Left forelimb (tissue), 1 donor: Measurements from ENCODE around the gene PTPRN2.

Experiments used
- DNase-seq: peaks from one replicate; pipeline ENCODE4 v3.0.0-alpha.2; 2018; ENCODE audit warnings: low spot score

Gene PTPRN2

GRCh38 chr7:157865351-157866165 lies 722.1 kb downstream of the PTPRN2 start:
- DNase-seq: no peak

DNA sequence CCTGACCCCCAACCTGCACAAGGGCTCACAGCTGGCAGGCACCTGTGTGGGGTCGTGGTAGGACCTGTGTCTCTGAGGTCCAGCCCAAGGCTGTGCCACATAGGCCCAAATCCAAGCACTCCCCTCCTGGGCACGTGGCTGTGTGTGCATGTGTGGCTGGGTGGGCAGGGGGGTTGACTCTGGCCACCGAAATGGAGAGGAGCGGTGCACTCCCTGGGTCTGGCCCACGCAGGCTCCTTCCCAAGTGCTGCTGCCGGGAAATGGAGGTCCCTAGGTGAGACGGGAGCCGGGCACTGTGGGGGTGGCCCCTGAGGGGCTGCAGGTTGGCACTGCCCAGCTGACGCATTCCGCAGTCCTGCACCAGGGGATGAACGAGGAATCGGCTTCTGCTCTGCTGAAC lies 722.7 kb downstream of the PTPRN2 start:
- no peak for DNase-seq

- no peak for DNase-seq
Measured at GRCh38 chr7:157863906-157864810, 723.5 kb downstream of the PTPRN2 start.

- no peak for DNase-seq
Measured at GRCh38 chr7:157863176-157863575, 724.4 kb downstream of the PTPRN2 start.

GRCh38 chr7:157862731-157863130 lies 724.9 kb downstream of the PTPRN2 start:
- no peak for DNase-seq

DNA sequence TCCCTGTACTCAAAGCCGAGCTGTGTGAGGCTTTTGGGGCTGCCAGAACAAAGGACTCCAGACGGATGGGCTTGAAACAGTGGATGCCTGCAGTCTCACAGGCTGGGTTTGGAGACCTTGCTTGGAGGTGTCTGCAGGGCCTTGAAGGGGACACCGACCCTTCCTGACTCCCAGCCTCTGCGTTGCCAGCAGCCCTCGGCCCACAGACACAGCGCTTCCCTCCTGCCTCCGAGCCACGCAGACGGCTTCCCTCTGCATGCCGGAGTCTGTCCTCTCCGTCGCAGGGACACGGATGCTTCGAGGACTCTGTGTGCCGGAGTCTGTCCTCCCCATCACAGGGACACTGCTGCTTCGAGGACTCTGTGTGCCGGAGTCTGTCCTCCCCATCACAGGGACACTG lies 726.1 kb downstream of the PTPRN2 start:
- no peak for DNase-seq

DNA sequence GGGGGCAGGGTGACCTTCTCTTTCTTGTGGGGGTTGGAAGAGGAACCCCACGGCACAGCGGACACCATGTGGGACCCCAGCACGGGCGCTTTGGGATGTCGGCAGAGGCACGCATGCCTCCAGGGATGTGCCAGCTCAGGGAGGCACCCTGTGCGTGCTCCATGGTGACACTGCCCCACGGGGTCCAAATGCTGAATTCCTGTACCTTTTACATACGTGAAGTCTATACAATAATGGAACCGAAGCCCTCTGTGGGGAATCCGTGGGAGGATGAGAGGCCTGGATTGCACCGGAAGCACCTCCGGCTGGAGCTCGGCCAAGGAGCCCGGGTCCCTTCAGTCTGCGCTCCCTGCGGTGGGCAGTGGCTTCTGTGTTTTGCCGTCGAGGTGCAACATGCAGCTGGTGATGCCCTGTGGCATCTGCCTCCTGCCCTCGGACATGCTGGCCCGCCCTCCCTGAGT lies 726.6 kb downstream of the PTPRN2 start:
- no peak for DNase-seq

DNA sequence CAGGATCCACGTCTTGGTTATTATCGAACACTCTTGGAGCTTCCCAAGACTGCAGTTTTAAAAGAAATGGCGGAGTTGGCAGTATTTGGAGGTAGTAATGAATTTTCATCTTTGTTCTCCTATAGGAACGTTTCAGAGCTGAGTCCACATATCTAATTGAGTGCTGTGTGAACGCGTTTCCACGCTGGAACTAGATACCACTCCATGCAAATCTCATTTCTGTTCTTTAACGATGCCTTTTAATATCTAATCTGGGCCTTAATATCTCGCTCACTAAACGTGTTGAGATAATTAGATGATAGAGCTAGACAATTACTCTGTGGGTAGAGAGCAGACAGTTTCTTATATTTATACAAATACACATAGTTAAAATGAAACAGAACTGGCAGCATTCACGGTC lies 727.2 kb downstream of the PTPRN2 start:
- no peak for DNase-seq

- DNase-seq: no peak
Measured at GRCh38 chr7:157859915-157860314, 727.7 kb downstream of the PTPRN2 start.

DNA sequence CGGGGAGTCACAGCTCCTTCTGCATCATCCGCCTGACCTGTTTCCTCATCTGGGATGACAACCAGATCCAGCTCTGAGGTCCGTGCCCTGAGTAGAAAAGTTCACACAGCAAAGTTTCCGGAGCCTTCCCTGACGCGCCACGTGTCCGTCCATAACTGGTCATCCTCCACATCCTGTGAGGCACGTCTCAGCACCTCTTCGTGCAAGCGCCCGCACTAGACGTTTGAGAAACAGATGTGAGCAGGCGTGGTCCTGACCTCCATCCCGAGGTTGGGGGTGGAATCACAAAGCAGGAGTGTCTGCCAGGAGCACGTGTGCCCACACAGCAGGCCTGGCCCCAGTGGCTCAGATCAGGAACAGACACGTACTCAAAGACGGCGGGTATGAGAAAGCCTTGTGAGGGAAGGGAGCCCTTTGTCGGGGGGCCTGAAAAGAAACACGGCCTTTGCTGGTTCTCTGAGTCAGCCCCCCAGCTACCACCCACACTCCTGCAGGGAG lies 730.0 kb downstream of the PTPRN2 start:
- no peak for DNase-seq

- no peak for DNase-seq
Measured at GRCh38 chr7:157856873-157857577, 730.6 kb downstream of the PTPRN2 start.

DNA sequence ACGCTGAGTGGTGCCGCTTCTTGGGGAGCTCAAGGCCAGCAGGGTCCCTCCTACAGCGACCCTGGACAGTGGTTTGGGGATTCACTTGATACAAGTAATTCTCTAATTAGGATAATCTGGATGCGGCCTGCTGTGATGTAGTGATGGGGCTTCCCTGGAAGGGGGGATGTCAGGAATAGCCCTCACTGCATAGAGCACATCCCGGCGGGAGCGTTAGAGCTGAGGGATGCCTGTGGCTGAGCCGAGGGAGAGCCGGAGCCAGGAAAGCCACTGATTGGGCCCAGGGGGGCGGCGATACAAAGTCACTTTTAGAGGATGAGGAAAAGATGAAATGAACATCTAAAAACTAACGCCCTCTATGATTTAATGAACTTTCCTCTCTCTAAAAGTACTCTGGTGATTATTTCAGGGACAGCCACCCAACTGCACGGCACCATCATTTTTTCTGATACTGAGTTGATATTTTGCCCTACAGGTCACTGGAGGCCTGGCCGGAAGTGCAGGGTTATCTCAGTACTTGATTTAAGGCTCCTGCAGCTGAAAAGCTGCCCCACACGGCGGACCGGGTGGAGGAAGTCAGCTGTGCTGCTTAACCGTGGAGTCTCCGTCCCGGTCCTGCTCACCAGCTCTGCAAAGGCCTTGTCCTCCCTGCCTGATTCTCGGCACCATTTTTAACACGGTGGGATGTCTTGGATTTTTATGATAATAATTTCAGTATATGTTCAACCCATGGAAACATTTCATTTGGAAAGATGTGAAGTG lies 732.0 kb downstream of the PTPRN2 start:
- DNase-seq: no peak

GRCh38 chr7:157855016-157855415 lies 732.6 kb downstream of the PTPRN2 start:
- DNase-seq: no peak

DNA sequence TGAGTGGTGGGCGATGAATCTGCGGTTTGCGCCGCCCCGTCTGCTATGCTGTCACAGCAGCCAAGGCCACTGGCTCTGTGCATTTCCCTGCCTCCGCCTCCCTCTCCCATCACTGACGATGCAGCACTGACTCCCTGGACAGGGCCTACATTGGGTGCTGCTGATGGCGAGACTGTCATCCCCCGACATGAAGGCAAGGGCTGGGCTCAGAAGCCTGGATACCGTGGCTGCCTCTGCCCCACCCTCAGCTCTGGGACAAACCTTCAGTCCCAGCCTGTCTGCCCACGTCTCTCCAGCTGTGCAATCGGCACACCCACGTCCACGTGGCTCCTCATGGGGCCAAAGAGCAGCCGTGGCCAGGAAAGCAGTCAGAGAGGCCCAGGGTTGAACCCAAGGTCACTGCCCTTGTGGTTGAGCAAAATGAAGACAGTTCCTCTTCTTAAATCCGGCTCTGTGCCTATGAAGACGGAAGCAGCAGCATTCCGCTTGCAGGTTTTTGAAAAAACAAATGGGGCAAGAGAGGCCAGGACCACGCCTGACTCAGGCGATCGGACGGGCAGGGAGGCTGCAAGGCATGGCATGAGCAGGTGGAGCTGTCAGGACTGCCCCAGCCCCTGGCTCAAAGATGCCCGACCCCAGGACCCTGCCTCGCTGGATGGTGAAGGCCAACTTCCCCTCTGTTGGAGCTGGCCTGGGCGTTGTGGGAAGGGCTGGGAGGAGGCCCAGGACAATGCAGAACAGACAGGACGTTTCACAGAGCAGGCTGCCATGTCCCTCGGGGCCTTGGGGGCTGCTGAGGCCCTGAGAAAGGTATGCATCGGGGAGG lies 733.3 kb downstream of the PTPRN2 start:
- no peak for DNase-seq

GRCh38 chr7:157853789-157854065 lies 733.9 kb downstream of the PTPRN2 start:
- no peak for DNase-seq

DNA sequence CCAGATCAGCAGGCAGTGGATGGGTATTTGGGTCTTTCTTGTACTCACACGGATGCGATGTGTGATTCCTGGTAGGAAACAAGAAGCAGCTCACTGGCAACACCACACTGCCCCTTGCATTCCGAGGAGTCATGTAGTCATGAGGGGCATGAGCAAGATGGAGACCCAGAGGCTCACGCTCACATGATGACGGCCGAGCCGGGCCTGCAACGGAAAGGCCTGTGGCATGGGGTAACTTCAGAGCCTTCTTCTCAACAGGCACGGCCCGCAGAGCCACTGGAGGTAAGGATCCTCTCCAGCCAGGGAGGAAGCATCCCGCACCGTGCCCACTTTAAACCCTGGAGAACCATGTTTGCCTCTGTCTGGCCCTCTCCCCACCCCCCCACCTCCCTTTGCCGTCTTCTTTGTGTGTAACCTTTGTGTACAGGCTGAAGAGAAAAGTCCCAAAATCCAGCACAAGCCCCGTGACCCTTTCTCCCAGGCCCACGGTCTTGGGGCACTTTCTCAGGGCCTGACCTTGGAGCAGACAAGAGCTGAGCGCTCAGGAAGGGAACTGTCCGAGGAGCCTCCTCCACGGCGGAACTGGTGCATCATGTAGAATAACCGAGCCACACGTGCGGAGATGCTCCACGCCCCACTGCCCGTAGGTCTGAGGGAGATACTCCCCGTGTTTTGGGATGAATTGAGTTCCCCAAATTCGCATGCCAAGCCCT lies 734.4 kb downstream of the PTPRN2 start:
- DNase-seq: no peak

GRCh38 chr7:157851501-157852067 lies 736.0 kb downstream of the PTPRN2 start:
- DNase-seq: peak; percentile 74

GRCh38 chr7:157850481-157851444 lies 736.9 kb downstream of the PTPRN2 start:
- no peak for DNase-seq

- no peak for DNase-seq
Measured at GRCh38 chr7:157849726-157850125, 737.9 kb downstream of the PTPRN2 start.
